ENCODE measurements around the gene KLK4. TPM values are rescaled to one million over a fixed set of nuclear protein-coding genes. Genes with fewer than 3 reads are reported as not detected.

KLK4 gene
- total and polyA plus RNA-seq, 9 of the 15 experiments (the other 6 are each of a cell fraction or from before 2014, with no cell fraction given) = not detected

DNA sequence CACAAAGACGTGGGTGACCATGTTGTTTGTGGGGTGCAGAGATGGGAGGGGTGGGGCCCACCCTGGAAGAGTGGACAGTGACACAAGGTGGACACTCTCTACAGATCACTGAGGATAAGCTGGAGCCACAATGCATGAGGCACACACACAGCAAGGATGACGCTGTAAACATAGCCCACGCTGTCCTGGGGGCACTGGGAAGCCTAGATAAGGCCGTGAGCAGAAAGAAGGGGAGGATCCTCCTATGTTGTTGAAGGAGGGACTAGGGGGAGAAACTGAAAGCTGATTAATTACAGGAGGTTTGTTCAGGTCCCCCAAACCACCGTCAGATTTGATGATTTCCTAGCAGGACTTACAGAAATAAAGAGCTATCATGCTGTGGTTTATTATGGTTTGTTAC, 32.3 kb downstream of the KLK4 start (continued):
- TF ChIP-seq, protein P1, sequence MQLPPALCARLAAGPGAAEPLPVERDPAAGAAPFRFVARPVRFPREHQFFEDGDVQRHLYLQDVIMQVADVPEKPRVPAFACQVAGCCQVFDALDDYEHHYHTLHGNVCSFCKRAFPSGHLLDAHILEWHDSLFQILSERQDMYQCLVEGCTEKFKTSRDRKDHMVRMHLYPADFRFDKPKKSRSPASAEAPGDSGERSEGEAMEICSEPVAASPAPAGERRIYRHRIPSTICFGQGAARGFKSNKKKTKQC (CRISPR knock-in tag; IDR thresholded peaks at IDR 0.05) = no peak
- no peak for TF ChIP-seq POLR3G (IDR thresholded peaks at IDR 0.05; ENCODE audit: extremely low read depth, insufficient read length, insufficient replicate concordance)
- TF ChIP-seq FOXK2 (conservative IDR thresholded peaks at IDR 0.05 in 1 of 2, IDR thresholded peaks at IDR 0.05 in 1 of 2; ENCODE audit: low read depth in 2 of 2) = peak; percentile 94 to 95
- no peak for TF ChIP-seq KDM4B (IDR thresholded peaks at IDR 0.05; ENCODE audit: borderline replicate concordance in 2 of 2, low read depth in 1 of 2)
- no peak for TF ChIP-seq JUNB (CRISPR knock-in tag; conservative IDR thresholded peaks at IDR 0.05)
- TF ChIP-seq, protein P2, sequence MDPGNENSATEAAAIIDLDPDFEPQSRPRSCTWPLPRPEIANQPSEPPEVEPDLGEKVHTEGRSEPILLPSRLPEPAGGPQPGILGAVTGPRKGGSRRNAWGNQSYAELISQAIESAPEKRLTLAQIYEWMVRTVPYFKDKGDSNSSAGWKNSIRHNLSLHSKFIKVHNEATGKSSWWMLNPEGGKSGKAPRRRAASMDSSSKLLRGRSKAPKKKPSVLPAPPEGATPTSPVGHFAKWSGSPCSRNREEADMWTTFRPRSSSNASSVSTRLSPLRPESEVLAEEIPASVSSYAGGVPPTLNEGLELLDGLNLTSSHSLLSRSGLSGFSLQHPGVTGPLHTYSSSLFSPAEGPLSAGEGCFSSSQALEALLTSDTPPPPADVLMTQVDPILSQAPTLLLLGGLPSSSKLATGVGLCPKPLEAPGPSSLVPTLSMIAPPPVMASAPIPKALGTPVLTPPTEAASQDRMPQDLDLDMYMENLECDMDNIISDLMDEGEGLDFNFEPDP (CRISPR knock-in tag; IDR thresholded peaks at IDR 0.05) = no peak
- TF ChIP-seq, protein P3, sequence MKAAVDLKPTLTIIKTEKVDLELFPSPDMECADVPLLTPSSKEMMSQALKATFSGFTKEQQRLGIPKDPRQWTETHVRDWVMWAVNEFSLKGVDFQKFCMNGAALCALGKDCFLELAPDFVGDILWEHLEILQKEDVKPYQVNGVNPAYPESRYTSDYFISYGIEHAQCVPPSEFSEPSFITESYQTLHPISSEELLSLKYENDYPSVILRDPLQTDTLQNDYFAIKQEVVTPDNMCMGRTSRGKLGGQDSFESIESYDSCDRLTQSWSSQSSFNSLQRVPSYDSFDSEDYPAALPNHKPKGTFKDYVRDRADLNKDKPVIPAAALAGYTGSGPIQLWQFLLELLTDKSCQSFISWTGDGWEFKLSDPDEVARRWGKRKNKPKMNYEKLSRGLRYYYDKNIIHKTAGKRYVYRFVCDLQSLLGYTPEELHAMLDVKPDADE (conservative IDR thresholded peaks at IDR 0.05; ENCODE audit: control insufficient read depth, low read depth, low read length) = no peak
- TF ChIP-seq DNMT1 (IDR thresholded peaks at IDR 0.05) = no peak
- TF ChIP-seq ZSCAN32 (CRISPR knock-in tag; IDR thresholded peaks at IDR 0.05) = no peak
- no peak for TF ChIP-seq PTTG1 (tag; IDR thresholded peaks at IDR 0.05; ENCODE audit: low read depth)
- no peak for TF ChIP-seq NFXL1 (CRISPR knock-in tag; IDR thresholded peaks at IDR 0.05)
- TF ChIP-seq, protein P4, sequence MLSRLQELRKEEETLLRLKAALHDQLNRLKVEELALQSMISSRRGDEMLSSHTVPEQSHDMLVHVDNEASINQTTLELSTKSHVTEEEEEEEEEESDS (CRISPR knock-in tag; IDR thresholded peaks at IDR 0.05) = no peak
- TF ChIP-seq CBX8 (IDR thresholded peaks at IDR 0.05; ENCODE audit: borderline replicate concordance, extremely low read depth, low read depth, low read length, poor library complexity, severe bottlenecking) = no peak
- TF ChIP-seq, protein P5, sequence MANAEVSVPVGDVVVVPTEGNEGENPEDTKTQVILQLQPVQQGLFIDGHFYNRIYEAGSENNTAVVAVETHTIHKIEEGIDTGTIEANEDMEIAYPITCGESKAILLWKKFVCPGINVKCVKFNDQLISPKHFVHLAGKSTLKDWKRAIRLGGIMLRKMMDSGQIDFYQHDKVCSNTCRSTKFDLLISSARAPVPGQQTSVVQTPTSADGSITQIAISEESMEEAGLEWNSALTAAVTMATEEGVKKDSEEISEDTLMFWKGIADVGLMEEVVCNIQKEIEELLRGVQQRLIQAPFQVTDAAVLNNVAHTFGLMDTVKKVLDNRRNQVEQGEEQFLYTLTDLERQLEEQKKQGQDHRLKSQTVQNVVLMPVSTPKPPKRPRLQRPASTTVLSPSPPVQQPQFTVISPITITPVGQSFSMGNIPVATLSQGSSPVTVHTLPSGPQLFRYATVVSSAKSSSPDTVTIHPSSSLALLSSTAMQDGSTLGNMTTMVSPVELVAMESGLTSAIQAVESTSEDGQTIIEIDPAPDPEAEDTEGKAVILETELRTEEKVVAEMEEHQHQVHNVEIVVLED (CRISPR knock-in tag; IDR thresholded peaks at IDR 0.05) = no peak
- TF ChIP-seq NFIX (CRISPR knock-in tag; IDR thresholded peaks at IDR 0.05; ENCODE audit: low read depth) = no peak
- TF ChIP-seq MTF1 (CRISPR knock-in tag; IDR thresholded peaks at IDR 0.05; ENCODE audit: borderline replicate concordance) = no peak
- TF ChIP-seq JUND (IDR thresholded peaks at IDR 0.05; ENCODE audit: borderline replicate concordance, low read depth, low read length) = peak; percentile 70; the same call in 1 of the 2 replicates
- TF ChIP-seq JUND (tag; IDR thresholded peaks at IDR 0.05; ENCODE audit: borderline replicate concordance, low read depth, low read length) = peak; percentile 49; the same call in 2 of the 3 replicates
- TF ChIP-seq GATA2 (CRISPR knock-in tag; IDR thresholded peaks at IDR 0.05) = peak; percentile 82
- TF ChIP-seq ZNF121 (CRISPR knock-in tag; conservative IDR thresholded peaks at IDR 0.05) = no peak
- TF ChIP-seq ZNF311 (CRISPR knock-in tag; IDR thresholded peaks at IDR 0.05) = no peak
- TF ChIP-seq, protein P6, sequence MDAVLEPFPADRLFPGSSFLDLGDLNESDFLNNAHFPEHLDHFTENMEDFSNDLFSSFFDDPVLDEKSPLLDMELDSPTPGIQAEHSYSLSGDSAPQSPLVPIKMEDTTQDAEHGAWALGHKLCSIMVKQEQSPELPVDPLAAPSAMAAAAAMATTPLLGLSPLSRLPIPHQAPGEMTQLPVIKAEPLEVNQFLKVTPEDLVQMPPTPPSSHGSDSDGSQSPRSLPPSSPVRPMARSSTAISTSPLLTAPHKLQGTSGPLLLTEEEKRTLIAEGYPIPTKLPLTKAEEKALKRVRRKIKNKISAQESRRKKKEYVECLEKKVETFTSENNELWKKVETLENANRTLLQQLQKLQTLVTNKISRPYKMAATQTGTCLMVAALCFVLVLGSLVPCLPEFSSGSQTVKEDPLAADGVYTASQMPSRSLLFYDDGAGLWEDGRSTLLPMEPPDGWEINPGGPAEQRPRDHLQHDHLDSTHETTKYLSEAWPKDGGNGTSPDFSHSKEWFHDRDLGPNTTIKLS (IDR thresholded peaks at IDR 0.05; ENCODE audit: borderline replicate concordance, low read depth) = no peak
- TF ChIP-seq TAF7 (tag; IDR thresholded peaks at IDR 0.05) = no peak

Measured in K562 (cell line).